Activated CD8-positive, alpha-beta T cell treated with anti-CD3 and anti-CD28 coated beads, Interleukin-2, amount 10 ng/mL, durations not matched to agents 7 days and 5 days (primary cell): Measurements from ENCODE around the gene PCDHB1. TPM values are rescaled to one million over a fixed set of nuclear protein-coding genes. Genes with fewer than 3 reads are reported as not detected.

Experiments used
- ATAC-seq: fragments of 150-1000 bp; cut with Tn5 transposase; one replicate; pipeline ENCODE4 v1.10.0; 2021; ENCODE audit warnings: moderate library complexity
- CTCF ChIA-PET: fragments of 350-600 bp; sonication (Branson Sonifier 250); formaldehyde crosslinking; loops from one replicate; lab custom pipeline; 2021; ENCODE audit warnings: antibody characterized with exemption; lab: Charles Lee
- POLR2A ChIA-PET: fragments of 350-600 bp; sonication (Branson Sonifier 250); formaldehyde crosslinking; loops from one replicate; lab custom pipeline; 2021; ENCODE audit warnings: antibody characterized with exemption; lab: Charles Lee
- DNase-seq: peaks from one replicate; pipeline ENCODE4 v3.0.0-alpha.2; 2020
- H3K27ac Mint-ChIP-seq: one replicate; pipeline ENCODE4 v1.8.0; 2021; ENCODE audit warnings: mild to moderate bottlenecking, mixed read lengths
- H3K27me3 Mint-ChIP-seq: one replicate; pipeline ENCODE4 v1.8.0; 2021; ENCODE audit warnings: low read depth, mixed read lengths
- H3K36me3 Mint-ChIP-seq: one replicate; pipeline ENCODE4 v1.8.0; 2021; ENCODE audit warnings: low read depth, mixed read lengths
- H3K4me1 Mint-ChIP-seq: one replicate; pipeline ENCODE4 v1.8.0; 2021; ENCODE audit warnings: low read depth, mixed read lengths
- H3K4me3 Mint-ChIP-seq: one replicate; pipeline ENCODE4 v1.8.0; 2021; ENCODE audit warnings: mild to moderate bottlenecking, mixed read lengths
- H3K9me3 Mint-ChIP-seq: one replicate; pipeline ENCODE4 v1.8.0; 2022; ENCODE audit warnings: mixed read lengths; ENCODE audit not compliant: insufficient read depth
- total RNA-seq, 2 experiments: library from RNA; stranded (reverse); gene quantifications; one replicate each; pipeline ENCODE4 v1.2.3, GENCODE V29; 2021

PCDHB1 gene
- total RNA-seq = not detected

- ChIA-PET CTCF (no interaction called here), POLR2A (no interaction called here)
- peaks cover 6% of the 10 kb centered on the region for H3K9me3 Mint-ChIP-seq
- H3K4me3 Mint-ChIP-seq = no peak within 1 kb of the TSS
- no peak for DNase-seq
- H3K27ac Mint-ChIP-seq = no peak within 1 kb of the TSS
- no peak for ATAC-seq
- H3K4me1 Mint-ChIP-seq = no peaks in the 10 kb centered on the region
- H3K27me3 Mint-ChIP-seq = peaks cover 4% of the 10 kb centered on the region
- peaks cover 4% of the 10 kb centered on the region for H3K36me3 Mint-ChIP-seq
These were observed at the start of gene PCDHB1 for GRCh38 chr5:141050622-141051520. TSS of gene PCDHB1 (plus strand) at chr5:141051374. CDS start at chr5:141051471, 97 bp downstream.

- Mint-ChIP-seq H3K9me3 (no peaks in the 10 kb centered on the region), H3K4me1 (no peaks in the 10 kb centered on the region), H3K36me3 (no peaks in the 10 kb centered on the region), H3K27ac (no peak overlapping the region), H3K4me3 (no peak overlapping the region), H3K27me3 (peaks cover 16% of the 10 kb centered on the region)
- CTCF ChIA-PET = no interaction called here
- POLR2A ChIA-PET = no interaction called here
- DNase-seq = no peak
- ATAC-seq = no peak
These were observed 49.7 kb upstream of the PCDHB1 start for GRCh38 chr5:141001446-141001843.

- ChIA-PET POLR2A (no interaction called here), CTCF (no interaction called here)
- Mint-ChIP-seq H3K4me3 (no peak overlapping the region), H3K4me1 (no peaks in the 10 kb centered on the region), H3K27me3 (peaks cover 16% of the 10 kb centered on the region), H3K27ac (no peak overlapping the region), H3K9me3 (no peaks in the 10 kb centered on the region), H3K36me3 (no peaks in the 10 kb centered on the region)
- DNase-seq (no peak), ATAC-seq (no peak)
These were observed 49.1 kb upstream of the PCDHB1 start for GRCh38 chr5:141001844-141002604.

- H3K27ac Mint-ChIP-seq = no peak overlapping the region
- H3K9me3 Mint-ChIP-seq = no peaks in the 10 kb centered on the region
- no peak overlapping the region for H3K4me3 Mint-ChIP-seq
- POLR2A ChIA-PET = no interaction called here
- CTCF ChIA-PET = no interaction called here
- no peaks in the 10 kb centered on the region for H3K4me1 Mint-ChIP-seq
- H3K36me3 Mint-ChIP-seq = no peaks in the 10 kb centered on the region
- DNase-seq = no peak
- no peak for ATAC-seq
- peaks cover 16% of the 10 kb centered on the region for H3K27me3 Mint-ChIP-seq
These were observed 48.6 kb upstream of the PCDHB1 start for GRCh38 chr5:141002605-141002965.

- H3K9me3 Mint-ChIP-seq = no peaks in the 10 kb centered on the region
- POLR2A ChIA-PET = no interaction called here
- ATAC-seq = no peak
These were observed 48.1 kb upstream of the PCDHB1 start for GRCh38 chr5:141003031-141003430.

GRCh38 chr5:141003791-141004611 is 47.2 kb upstream of the PCDHB1 start:
- no peak overlapping the region for H3K4me3 Mint-ChIP-seq
- POLR2A ChIA-PET = no interaction called here
- DNase-seq (no peak), ATAC-seq (no peak)
- no peaks in the 10 kb centered on the region for H3K4me1 Mint-ChIP-seq
- peaks cover 16% of the 10 kb centered on the region for H3K27me3 Mint-ChIP-seq
- H3K27ac Mint-ChIP-seq = no peak overlapping the region
- CTCF ChIA-PET = no interaction called here
- no peaks in the 10 kb centered on the region for H3K36me3 Mint-ChIP-seq
- no peaks in the 10 kb centered on the region for H3K9me3 Mint-ChIP-seq

More at GRCh38 chr5:141003031-141003430, 48.1 kb upstream of the PCDHB1 start:
- no peak for DNase-seq
- Mint-ChIP-seq H3K36me3 (no peaks in the 10 kb centered on the region), H3K27me3 (peaks cover 16% of the 10 kb centered on the region), H3K4me1 (no peaks in the 10 kb centered on the region), H3K4me3 (no peak overlapping the region), H3K27ac (no peak overlapping the region)
- CTCF ChIA-PET = no interaction called here

GRCh38 chr5:141007791-141008190 is 43.4 kb upstream of the PCDHB1 start:
- no peak overlapping the region for H3K27ac Mint-ChIP-seq
- no peaks in the 10 kb centered on the region for H3K36me3 Mint-ChIP-seq
- DNase-seq (no peak), ATAC-seq (no peak)
- H3K4me3 Mint-ChIP-seq = no peak overlapping the region
- H3K9me3 Mint-ChIP-seq = no peaks in the 10 kb centered on the region
- no peaks in the 10 kb centered on the region for H3K4me1 Mint-ChIP-seq
- POLR2A ChIA-PET = no interaction called here
- CTCF ChIA-PET = no interaction called here
- H3K27me3 Mint-ChIP-seq = no peaks in the 10 kb centered on the region

- no peaks in the 10 kb centered on the region for H3K27me3 Mint-ChIP-seq
- no peaks in the 10 kb centered on the region for H3K36me3 Mint-ChIP-seq
- H3K27ac Mint-ChIP-seq = no peak overlapping the region
- CTCF ChIA-PET = no interaction called here
- DNase-seq = no peak
- ATAC-seq = no peak
- no peaks in the 10 kb centered on the region for H3K9me3 Mint-ChIP-seq
- H3K4me3 Mint-ChIP-seq = no peak overlapping the region
- POLR2A ChIA-PET = no interaction called here
- H3K4me1 Mint-ChIP-seq = no peaks in the 10 kb centered on the region
These were observed 41.0 kb upstream of the PCDHB1 start for GRCh38 chr5:141010047-141010793.

GRCh38 chr5:141017943-141018342 is 33.2 kb upstream of the PCDHB1 start:
- Mint-ChIP-seq H3K36me3 (no peaks in the 10 kb centered on the region), H3K27me3 (no peaks in the 10 kb centered on the region), H3K27ac (no peak overlapping the region), H3K4me1 (no peaks in the 10 kb centered on the region), H3K4me3 (no peak overlapping the region), H3K9me3 (no peaks in the 10 kb centered on the region)
- DNase-seq (no peak), ATAC-seq (no peak)
- POLR2A ChIA-PET = no interaction called here
- CTCF ChIA-PET = no interaction called here

- H3K4me3 Mint-ChIP-seq = no peak overlapping the region
These were observed 28.8 kb upstream of the PCDHB1 start for GRCh38 chr5:141022384-141022783.

GRCh38 chr5:141031006-141031405 is 20.2 kb upstream of the PCDHB1 start:
- Mint-ChIP-seq H3K27me3 (no peaks in the 10 kb centered on the region), H3K4me3 (no peak overlapping the region), H3K36me3 (no peaks in the 10 kb centered on the region), H3K27ac (no peak overlapping the region), H3K4me1 (no peaks in the 10 kb centered on the region), H3K9me3 (no peaks in the 10 kb centered on the region)
- ATAC-seq (no peak), DNase-seq (no peak)
- ChIA-PET POLR2A (no interaction called here), CTCF (no interaction called here)

More at GRCh38 chr5:141022384-141022783, 28.8 kb upstream of the PCDHB1 start:
- ATAC-seq = no peak
- ChIA-PET CTCF (no interaction called here), POLR2A (no interaction called here)
- no peak overlapping the region for H3K27ac Mint-ChIP-seq
- H3K36me3 Mint-ChIP-seq = no peaks in the 10 kb centered on the region
- DNase-seq = no peak
- no peaks in the 10 kb centered on the region for H3K9me3 Mint-ChIP-seq
- no peaks in the 10 kb centered on the region for H3K27me3 Mint-ChIP-seq
- no peaks in the 10 kb centered on the region for H3K4me1 Mint-ChIP-seq
